ENCODE measurements around the gene DNAJC3.

Gene DNAJC3, protein sequence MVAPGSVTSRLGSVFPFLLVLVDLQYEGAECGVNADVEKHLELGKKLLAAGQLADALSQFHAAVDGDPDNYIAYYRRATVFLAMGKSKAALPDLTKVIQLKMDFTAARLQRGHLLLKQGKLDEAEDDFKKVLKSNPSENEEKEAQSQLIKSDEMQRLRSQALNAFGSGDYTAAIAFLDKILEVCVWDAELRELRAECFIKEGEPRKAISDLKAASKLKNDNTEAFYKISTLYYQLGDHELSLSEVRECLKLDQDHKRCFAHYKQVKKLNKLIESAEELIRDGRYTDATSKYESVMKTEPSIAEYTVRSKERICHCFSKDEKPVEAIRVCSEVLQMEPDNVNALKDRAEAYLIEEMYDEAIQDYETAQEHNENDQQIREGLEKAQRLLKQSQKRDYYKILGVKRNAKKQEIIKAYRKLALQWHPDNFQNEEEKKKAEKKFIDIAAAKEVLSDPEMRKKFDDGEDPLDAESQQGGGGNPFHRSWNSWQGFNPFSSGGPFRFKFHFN

DNA sequence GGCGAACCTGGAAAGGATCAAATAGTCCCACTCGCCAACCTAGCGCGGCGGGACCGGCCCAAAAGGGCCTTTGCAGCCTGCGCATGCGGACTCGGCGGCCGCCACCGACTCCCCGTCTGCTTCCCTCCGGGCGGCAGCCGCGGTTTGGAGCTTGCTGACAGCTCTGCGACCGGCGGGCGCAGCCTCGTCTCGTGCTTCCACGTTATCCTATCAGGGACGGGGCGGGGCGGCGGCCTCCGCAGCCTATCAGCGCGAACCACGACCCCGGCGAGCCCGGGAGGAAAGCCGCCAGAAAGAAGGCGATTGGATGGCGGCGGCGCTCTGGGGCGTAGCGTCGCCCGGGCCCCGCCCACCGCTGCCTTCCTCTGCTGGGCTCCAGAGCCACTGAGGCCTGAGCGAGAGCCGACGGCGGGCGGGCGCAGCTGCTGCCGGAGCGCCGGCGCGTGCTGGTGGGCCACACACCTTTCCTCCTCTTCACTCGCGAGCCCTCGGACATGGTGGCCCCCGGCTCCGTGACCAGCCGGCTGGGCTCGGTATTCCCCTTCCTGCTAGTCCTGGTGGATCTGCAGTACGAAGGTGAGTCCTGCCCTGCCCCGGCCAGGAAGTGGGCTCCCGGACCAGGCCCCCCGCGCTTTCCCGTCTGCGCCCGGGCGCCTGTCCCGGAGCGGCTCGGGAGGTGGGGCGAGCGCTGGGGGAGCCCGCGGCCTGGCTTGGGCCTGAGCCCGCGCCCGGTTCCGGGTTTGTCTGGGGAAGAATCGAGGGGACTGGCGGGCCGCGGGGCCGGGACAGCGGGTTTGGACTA is at the start of gene DNAJC3:
Gene DNAJC3 (plus strand): TSS at position 378 of the 802 bp plus-strand sequence. CDS start 117 bp downstream, at position 495.
- Mint-ChIP-seq H3K27me3 (ENCODE audit: low read depth) (no peaks in the 10 kb centered on the region), H3K36me3 (ENCODE audit: low read depth) (peaks cover 21% of the 10 kb centered on the region), H3K27ac (peak within 1 kb of the TSS; percentile 90), H3K4me3 (peak within 1 kb of the TSS; percentile 91), H3K4me1 (ENCODE audit: low read depth) (peaks cover 42% of the 10 kb centered on the region), H3K9me3 (no peaks in the 10 kb centered on the region)

DNA sequence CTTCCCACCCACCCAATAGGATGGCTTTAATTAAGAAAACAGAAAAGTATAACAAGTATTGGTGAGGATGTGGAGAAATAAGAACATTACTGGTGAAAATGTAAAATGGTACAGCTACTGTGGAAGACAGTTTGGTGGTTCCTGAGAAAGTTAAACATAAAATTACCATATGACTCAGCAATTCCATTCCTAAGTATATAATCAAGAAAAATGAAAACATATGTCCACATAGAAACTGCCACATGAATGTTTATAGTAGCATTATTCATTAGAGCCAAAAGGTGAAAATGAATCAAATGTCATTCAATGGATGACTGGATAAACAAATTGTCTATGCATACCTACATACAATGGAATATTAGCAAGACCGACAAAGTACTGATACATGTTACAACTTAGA is 49.3 kb upstream of the DNAJC3 start:
- H3K4me3 Mint-ChIP-seq, result no peak overlapping the region
- H3K27me3 Mint-ChIP-seq (ENCODE audit: low read depth), result peaks cover 17% of the 10 kb centered on the region
- no peak overlapping the region for H3K27ac Mint-ChIP-seq
- no peaks in the 10 kb centered on the region for H3K36me3 Mint-ChIP-seq (ENCODE audit: low read depth)
- no peaks in the 10 kb centered on the region for H3K9me3 Mint-ChIP-seq
- no peaks in the 10 kb centered on the region for H3K4me1 Mint-ChIP-seq (ENCODE audit: low read depth)

DNA sequence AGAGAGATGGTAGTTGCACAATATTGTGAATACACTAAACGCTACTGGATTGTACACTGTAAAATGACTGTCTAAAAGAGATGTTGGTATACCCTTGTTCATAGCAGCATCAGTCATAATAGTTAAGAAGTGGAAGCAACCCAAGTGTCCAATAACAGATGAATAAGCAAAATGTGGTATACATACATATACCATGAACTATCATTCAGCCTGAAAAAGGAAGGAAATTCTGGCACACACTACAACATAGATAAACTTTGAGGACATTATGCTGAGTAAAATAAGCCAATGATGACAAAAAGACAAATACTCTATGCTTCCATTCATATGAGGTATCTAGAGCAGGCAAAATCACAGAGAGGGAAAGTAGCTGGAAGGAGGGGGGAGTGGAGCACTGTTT is 48.5 kb upstream of the DNAJC3 start:
- Mint-ChIP-seq H3K9me3 (no peaks in the 10 kb centered on the region), H3K36me3 (ENCODE audit: low read depth) (no peaks in the 10 kb centered on the region), H3K27me3 (ENCODE audit: low read depth) (peaks cover 16% of the 10 kb centered on the region), H3K4me3 (no peak overlapping the region), H3K27ac (no peak overlapping the region), H3K4me1 (ENCODE audit: low read depth) (no peaks in the 10 kb centered on the region)

DNA sequence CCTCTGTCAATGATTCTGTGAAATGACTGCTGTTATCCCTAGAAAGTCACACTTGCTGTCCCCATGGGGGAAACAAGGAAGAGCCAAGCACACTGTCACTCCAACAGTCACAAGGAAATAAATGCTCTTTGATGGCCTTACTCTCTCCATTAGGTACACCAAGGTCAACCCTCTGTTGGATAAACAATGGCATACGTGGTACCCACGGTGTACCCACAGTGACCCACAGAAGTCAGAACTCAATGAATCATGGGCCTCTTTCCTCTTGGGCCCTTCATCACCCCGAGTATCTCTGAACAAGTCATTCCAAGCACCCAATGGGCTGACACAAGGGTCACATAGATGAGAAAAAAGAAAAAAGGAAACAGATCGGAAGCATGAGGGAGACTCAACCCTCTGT is 47.9 kb upstream of the DNAJC3 start:
- no peaks in the 10 kb centered on the region for H3K9me3 Mint-ChIP-seq
- H3K4me3 Mint-ChIP-seq, result no peak overlapping the region
- no peaks in the 10 kb centered on the region for H3K36me3 Mint-ChIP-seq (ENCODE audit: low read depth)
- H3K27me3 Mint-ChIP-seq (ENCODE audit: low read depth), result peaks cover 18% of the 10 kb centered on the region
- H3K27ac Mint-ChIP-seq, result no peak overlapping the region
- no peaks in the 10 kb centered on the region for H3K4me1 Mint-ChIP-seq (ENCODE audit: low read depth)

DNA sequence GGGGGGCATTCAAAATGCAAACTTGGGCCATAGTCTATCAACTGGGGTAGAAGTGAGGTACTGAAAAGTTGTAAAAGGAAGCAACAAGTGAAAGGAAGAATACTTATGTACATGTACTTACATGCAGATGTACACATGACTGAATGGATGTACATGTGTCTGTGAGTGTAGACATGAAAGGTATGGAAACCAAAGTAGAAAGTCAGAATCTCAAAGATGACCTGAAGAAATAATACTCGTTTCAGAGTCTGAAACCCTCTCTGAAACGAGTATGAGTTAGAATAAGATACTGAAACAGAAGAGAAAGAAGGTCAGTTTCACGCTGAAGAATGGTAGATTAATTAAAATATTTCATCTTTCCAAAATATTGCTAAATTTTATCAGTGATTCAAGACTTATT is 46.3 kb upstream of the DNAJC3 start:
- H3K27me3 Mint-ChIP-seq (ENCODE audit: low read depth), result peaks cover 17% of the 10 kb centered on the region
- no peaks in the 10 kb centered on the region for H3K9me3 Mint-ChIP-seq
- no peak overlapping the region for H3K4me3 Mint-ChIP-seq
- no peaks in the 10 kb centered on the region for H3K4me1 Mint-ChIP-seq (ENCODE audit: low read depth)
- no peaks in the 10 kb centered on the region for H3K36me3 Mint-ChIP-seq (ENCODE audit: low read depth)
- no peak overlapping the region for H3K27ac Mint-ChIP-seq

DNA sequence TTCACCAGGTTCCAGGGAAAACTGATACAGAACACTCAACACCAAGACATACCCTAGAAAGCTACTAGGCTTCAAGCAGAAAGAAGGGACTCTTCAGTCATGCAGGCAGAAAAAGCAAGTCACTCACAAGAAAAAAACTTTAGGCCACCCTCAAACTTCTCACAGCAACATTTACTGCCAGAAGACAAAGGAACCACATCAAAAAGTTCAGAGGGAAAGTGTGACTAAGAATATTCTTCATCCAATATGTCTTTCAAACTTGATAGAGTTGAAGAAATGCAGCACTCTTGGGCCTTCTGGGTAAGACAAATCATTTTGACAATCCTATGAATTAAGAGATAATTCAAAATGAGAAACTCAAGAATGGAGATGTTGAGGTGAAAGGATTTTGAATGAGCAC is 40.1 kb upstream of the DNAJC3 start:
- Mint-ChIP-seq H3K4me3 (no peak overlapping the region), H3K4me1 (ENCODE audit: low read depth) (peaks cover 9% of the 10 kb centered on the region), H3K27ac (no peak overlapping the region), H3K36me3 (ENCODE audit: low read depth) (no peaks in the 10 kb centered on the region), H3K9me3 (no peaks in the 10 kb centered on the region), H3K27me3 (ENCODE audit: low read depth) (peaks cover 25% of the 10 kb centered on the region)

DNA sequence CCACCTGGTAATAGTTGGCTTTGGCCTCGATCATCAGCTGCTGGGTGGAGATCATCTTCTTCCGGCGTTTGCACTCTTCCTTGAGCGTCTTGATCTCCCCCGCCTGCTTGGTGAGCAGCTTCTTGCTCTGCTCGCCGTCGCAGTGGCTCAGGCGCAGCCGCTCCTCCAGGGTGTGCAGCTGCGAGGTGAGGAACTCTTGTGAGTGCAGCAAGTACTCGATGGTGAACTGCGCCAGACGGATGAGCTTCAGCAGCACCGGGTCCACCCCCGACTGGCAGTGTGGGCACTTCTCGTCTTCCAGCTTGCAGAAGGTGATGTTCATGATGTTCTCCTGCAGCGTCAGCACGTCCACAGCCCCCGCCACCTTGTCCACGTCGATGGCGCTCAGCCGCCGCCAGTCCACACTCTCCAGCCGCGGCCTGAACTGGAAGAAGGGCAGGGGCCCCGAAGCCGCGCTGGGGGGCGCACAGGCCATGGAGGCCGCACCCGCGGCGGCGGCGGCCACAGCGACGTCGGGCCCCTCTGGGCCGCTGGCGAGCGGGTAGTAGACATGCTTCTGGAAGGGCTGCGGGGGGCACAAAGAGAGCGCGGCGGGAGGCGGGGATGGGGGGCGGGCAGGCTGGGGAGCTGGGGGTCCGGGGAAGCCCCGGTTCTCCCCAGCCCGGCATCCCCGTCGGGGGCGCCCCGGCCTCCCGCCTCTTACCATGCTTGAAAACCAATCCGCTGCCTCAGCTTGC is 35.5 kb upstream of the DNAJC3 start:
- peaks cover 14% of the 10 kb centered on the region for H3K4me1 Mint-ChIP-seq (ENCODE audit: low read depth)
- H3K36me3 Mint-ChIP-seq (ENCODE audit: low read depth), result no peaks in the 10 kb centered on the region
- peaks cover 49% of the 10 kb centered on the region for H3K27me3 Mint-ChIP-seq (ENCODE audit: low read depth)
- no peaks in the 10 kb centered on the region for H3K9me3 Mint-ChIP-seq
- no peak overlapping the region for H3K27ac Mint-ChIP-seq
- no peak overlapping the region for H3K4me3 Mint-ChIP-seq

DNA sequence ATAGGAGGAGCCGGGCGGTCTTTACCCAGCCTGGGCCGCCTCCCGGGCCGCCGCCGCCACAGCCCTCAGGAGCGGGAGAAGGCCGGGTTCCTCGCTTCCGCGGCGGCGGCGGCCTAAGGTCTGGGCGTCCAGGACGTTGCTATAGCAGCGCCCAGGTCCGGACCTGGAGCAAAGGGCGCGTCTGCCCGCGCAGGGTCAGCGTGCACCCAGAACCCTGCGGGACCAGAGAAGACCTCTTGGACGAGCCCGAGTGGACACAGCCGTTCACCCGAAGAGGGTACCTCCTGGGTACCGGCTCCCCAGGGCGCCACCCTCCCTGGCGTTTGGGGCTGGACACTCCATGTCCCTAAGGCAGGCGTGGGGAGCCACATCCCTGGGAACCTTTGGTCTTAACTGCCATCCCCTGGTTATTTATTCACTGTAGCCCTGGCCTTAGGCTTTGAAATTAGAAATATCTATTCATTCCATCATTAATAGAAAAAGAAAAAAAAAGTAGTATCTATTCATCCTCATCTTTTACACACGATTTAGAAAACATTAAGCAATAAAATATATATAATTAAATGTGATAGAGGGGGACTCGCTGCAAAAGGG is 34.8 kb upstream of the DNAJC3 start:
- Mint-ChIP-seq H3K36me3 (ENCODE audit: low read depth) (no peaks in the 10 kb centered on the region), H3K4me1 (ENCODE audit: low read depth) (peaks cover 8% of the 10 kb centered on the region), H3K4me3 (no peak overlapping the region), H3K27me3 (ENCODE audit: low read depth) (peaks cover 50% of the 10 kb centered on the region), H3K27ac (no peak overlapping the region), H3K9me3 (no peaks in the 10 kb centered on the region)

DNA sequence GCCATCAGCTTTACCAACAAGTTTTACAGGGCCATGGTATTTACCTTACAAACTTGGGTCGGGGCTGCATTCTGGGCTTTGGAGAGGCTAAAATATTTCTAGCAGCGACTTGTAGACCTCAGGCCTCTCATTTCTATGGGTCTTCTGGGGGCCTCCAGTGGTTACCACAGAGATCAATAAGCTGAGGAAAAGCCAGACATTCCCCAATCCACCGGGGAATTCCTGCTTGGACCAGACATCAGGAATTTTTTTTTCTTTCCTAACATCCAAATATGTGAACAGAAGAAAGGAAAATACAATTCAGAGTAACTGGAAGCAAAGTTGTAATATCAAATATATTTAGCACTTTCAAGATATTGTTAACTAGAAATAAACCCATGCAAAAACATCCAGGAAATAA is 33.9 kb upstream of the DNAJC3 start:
- Mint-ChIP-seq H3K4me3 (no peak overlapping the region), H3K9me3 (no peaks in the 10 kb centered on the region), H3K27me3 (ENCODE audit: low read depth) (peaks cover 55% of the 10 kb centered on the region), H3K4me1 (ENCODE audit: low read depth) (peaks cover 8% of the 10 kb centered on the region), H3K27ac (no peak overlapping the region), H3K36me3 (ENCODE audit: low read depth) (no peaks in the 10 kb centered on the region)

DNA sequence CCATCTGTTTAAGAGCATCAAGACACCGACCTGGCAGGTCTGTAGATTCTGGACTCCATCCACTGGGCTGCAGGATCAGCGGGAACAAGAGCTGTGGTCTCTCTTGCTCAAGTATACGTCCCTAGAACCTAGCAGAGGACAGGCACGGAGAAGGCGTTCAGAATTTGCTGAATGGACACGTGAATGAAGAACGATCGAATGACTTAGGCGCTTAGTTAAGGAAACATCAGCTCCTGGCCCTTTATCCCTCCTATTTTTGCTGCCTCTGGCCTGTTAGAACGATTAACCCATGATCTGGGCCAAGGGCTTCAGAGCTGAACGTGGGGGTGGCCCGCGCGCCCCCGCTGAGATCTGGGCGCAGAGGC is 33.4 kb upstream of the DNAJC3 start:
- H3K27me3 Mint-ChIP-seq (ENCODE audit: low read depth), result peaks cover 56% of the 10 kb centered on the region
- no peaks in the 10 kb centered on the region for H3K36me3 Mint-ChIP-seq (ENCODE audit: low read depth)
- H3K27ac Mint-ChIP-seq, result no peak overlapping the region
- peak overlapping the region; percentile 66 for H3K4me3 Mint-ChIP-seq
- no peaks in the 10 kb centered on the region for H3K9me3 Mint-ChIP-seq
- H3K4me1 Mint-ChIP-seq (ENCODE audit: low read depth), result peaks cover 8% of the 10 kb centered on the region

DNA sequence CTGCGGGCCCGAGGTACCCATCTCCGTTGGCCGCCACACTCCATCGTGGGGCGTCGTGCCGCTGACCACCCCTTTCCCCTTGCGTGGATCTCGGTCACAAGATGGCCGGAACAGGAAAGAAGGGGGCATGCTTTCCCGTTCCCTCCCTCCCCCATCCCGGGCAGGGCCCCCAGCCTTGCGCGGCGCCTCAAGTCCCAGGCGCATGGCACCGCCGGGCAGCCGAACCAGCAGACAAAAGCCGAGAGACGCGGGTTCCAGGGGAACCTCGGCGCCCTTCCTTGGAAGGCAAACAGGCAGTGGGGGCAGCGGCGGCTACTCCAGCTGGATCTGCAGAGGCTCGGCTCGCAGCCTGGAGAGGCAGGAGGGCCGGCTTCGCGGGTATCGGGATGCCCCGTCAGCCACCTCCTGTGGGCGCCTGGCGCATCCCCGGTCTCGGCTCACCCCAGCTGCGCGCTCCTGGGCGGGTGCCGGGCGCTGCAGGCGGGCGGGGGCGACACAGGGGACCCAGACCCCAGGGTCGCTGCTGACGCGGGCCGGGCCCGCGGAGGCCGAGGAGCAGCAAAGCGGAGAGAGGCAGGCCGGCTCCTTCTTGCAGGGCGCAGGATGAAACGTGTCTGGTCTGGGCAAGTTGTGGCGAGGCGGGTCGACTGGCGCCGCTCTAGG is 32.9 kb upstream of the DNAJC3 start:
- no peaks in the 10 kb centered on the region for H3K36me3 Mint-ChIP-seq (ENCODE audit: low read depth)
- H3K9me3 Mint-ChIP-seq, result no peaks in the 10 kb centered on the region
- H3K27me3 Mint-ChIP-seq (ENCODE audit: low read depth), result peaks cover 61% of the 10 kb centered on the region
- H3K4me1 Mint-ChIP-seq (ENCODE audit: low read depth), result peaks cover 8% of the 10 kb centered on the region
- H3K4me3 Mint-ChIP-seq, result no peak overlapping the region
- H3K27ac Mint-ChIP-seq, result no peak overlapping the region

DNA sequence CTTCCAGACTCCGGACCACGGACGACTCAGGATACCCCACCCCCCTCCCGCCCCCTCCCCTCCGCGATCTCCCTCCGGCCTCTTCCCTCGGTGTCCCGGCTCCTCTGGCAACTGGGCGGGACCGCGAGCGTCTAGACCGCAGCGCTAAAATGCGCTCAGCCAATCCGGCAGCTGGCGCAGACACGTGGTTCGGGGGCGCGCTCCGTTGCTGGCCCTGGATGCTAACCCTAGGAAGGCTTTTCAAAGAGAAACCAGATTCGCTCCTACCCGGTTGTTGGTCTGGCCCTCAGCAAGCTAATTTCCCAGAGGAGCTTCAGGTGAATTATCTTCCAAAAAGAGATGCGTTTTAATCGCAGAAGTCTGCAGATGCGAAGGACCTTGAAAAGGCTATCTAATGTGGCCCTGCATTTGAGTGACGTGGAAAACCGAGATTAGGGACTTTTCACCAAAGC is 32.3 kb upstream of the DNAJC3 start, which contains the start of gene DZIP1:
Gene DZIP1 (minus strand): TSS at position 106 of the 452 bp plus-strand sequence. CDS start 2,677 bp downstream, outside the sequence.
- peak within 1 kb of the TSS; percentile 66 for H3K4me3 Mint-ChIP-seq
- no peaks in the 10 kb centered on the region for H3K36me3 Mint-ChIP-seq (ENCODE audit: low read depth)
- no peak within 1 kb of the TSS for H3K27ac Mint-ChIP-seq
- H3K4me1 Mint-ChIP-seq (ENCODE audit: low read depth), result peaks cover 8% of the 10 kb centered on the region
- peaks cover 62% of the 10 kb centered on the region for H3K27me3 Mint-ChIP-seq (ENCODE audit: low read depth)
- H3K9me3 Mint-ChIP-seq, result no peaks in the 10 kb centered on the region

DNA sequence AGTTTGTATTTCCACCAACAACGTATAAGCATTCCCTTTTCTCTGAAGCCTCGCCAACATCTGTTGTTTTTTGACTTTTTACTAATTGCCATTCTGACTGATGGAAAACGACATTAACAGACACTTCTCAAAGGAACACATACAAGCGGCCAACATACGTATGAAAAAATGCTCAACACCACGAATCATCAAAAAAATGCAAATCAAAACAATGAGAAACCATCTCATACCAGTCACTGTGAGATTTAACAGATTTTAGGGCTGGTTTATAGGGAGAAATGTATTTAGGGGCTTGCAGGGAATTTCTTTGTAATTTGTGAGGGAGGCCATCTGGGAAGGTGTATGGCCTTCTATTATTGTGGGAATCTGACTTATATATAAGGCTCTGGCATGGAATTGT is 29.6 kb upstream of the DNAJC3 start:
- Mint-ChIP-seq H3K27ac (no peak overlapping the region), H3K27me3 (ENCODE audit: low read depth) (peaks cover 56% of the 10 kb centered on the region), H3K36me3 (ENCODE audit: low read depth) (no peaks in the 10 kb centered on the region), H3K4me3 (no peak overlapping the region), H3K9me3 (no peaks in the 10 kb centered on the region), H3K4me1 (ENCODE audit: low read depth) (peaks cover 8% of the 10 kb centered on the region)
